Midbrain (tissue), 1 donor: Measurements from ENCODE around the gene FECH.
"Not testable (repeated sequence)": the region's sequence is repeated elsewhere in the genome, so short reads cannot be mapped to it uniquely, and the experiment has no call there.

Experiments used
- DNase-seq: peaks from one replicate; lab custom pipeline; 2025; lab: John Stamatoyannopoulos, UW

Gene FECH, protein sequence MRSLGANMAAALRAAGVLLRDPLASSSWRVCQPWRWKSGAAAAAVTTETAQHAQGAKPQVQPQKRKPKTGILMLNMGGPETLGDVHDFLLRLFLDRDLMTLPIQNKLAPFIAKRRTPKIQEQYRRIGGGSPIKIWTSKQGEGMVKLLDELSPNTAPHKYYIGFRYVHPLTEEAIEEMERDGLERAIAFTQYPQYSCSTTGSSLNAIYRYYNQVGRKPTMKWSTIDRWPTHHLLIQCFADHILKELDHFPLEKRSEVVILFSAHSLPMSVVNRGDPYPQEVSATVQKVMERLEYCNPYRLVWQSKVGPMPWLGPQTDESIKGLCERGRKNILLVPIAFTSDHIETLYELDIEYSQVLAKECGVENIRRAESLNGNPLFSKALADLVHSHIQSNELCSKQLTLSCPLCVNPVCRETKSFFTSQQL

DNA sequence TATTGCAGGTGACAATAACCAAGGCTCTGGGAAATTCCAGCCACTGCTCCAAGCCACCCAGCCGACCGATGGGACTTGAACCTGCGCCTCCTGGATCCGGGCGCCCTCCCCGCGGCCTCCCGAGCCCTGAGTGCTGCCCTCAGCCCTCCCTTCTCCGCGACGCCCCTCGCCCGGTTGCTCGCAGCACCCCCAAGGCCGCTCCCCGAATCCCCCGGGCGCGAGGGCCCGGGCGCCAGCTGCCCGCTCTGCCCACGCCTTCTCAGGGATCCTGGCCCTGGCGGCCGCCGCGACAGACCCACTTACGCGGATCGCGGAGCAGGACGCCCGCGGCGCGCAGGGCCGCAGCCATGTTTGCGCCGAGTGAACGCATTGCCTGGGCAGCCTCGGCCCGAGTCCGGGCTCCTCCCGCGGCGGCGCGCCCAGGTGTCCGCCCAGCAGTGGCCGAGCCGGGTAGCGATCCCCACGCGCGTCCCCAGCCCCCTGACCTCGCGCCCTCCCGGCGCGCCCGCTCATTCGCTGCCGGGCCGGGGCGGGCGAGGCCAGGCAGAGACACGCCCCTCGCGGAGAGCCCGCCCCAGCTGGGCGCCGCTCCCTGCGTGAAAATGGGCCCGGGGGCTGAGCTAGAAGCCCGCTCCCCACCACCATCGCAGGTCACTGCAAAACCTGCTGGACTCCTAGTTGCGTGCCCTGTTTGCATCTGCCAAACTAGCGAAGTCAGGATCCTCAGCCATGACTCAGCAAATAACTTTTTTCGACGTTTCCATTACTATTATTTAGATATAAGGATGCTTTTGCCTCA lies at the start of gene FECH:
Gene FECH, minus strand, starts transcription at position 452 of the 799 bp plus-strand sequence. Its CDS starts 82 bp downstream, at position 370.
- DNase-seq = peak; percentile 85

DNA sequence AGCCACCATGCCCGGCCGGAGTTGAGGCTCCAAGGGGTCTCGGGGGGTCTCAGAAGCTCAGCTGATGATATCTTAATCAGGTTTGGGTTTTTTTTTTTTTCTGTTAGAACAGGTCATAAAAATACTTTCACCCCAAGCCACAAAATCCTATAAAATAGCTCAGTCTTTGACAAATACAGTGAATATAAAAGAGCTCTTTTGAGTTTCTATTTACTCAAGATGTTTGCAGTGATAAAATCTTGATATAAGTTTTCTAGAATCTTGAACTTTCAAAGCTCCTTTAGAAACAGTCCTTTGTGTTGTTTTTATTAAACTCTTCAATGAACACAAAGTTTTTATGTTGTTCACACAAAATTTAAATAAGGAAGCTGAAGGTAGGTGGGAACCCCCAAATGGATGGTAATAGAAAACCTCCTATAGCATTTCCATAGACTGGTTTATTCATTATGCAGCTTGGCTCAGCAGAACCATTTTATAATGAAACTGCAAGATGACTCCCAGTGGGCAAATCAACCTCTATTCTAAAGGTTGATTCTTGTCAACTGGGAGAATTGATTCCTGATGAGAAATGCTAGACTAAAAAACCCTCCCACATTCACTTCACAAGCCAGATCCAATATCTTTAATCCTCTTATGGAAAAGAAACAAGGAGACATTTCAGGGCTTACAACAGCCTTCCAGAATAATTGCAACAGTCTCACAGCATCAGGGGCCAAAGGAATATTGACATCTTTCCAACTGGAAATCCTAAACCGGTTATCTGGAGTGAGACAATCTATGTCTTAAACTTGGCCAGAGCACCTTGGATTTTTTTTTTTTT lies 48.7 kb upstream of the FECH start:
- DNase-seq = no peak

DNA sequence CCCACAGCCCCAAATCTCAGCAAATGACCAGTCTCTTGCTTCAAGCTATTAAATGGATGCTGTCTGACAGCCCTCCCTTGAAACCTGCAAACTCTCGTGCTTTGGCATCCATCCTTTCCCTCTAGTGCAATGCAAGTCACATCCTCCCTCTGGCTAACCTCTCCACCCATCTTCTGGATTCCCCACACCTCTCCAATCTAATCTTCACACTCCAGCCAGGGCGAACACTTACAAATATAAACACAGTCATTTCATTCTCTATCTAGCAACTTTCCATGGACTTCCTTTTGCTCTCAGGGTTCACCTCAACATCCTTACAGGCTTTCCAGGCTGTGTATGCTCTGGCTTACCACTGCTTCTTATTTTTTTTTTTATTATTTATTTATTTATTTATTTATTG lies 45.2 kb upstream of the FECH start:
- DNase-seq = no peak

DNA sequence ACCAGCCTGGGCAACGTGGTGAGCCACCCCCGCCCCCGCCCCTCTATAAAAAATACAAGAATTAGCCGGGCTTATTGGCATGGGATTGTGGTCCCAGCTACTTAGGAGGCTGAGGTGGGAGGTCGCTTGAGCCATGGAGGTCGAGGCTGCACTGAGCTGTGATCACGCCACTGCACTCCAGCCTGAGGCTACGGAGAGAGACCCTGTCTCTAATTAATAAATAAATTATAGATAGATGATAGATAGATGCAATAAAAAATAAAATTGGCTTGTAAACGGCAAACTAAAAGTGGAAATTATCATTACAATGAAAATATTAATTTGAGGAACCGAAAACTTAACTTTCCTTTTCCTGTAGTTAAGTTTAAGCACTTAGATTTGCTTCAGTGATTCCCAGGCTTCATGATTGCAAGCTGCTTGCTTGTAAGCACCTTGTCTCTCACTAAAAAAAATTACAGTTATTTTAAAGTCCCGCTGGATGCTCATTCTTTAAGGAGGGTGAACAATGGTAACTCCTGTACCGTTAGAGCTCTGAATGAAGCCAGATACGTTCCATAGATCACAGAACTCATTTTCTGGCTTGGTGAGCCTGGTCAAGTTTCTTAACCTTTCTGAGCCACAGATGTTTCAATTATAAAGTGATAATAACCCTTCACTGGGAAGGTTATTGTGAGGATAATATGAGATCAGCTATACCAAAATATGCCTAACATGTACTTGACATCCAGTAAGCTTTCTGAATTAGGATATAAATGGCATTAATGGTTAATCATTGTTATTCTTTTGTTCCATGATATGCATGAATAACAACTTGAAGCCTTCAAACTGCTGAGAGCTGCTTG lies 44.5 kb upstream of the FECH start:
- DNase-seq = no peak

DNA sequence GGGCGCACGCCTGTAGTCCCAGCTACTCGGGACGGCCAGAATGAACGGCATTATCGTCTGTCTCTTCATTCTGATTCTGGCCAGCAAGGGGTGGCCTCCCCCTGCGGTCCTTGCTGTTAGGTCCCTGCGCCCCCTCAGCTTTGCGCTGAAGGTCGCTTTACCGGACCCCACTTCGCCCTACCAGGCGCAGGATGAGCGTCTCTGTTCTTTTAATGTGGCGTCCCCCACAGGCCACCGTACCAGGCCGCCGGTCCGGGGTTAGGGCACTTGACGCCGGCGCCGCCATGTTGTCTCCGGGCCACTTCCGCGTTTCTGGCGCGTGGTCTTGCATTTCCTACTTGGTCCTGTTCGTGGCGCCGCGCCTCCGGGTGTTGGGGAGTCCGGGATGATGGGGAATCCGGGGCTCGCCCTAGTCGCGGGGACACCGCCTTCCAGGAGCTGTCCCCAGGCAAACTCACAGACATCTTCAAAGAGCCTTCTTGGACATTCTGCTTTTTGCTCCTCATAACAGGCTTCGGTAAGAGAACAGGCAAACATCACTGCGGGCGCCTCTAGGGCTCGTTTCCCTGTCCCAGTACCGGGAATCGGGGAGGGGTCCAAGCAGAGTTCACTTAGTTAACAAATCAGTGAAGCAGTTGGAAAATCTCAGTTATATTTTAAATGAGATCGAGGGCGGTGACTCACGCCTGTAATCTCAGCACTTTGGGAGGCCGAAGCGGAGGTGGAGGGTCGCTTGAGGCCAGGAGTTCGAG lies 43.7 kb upstream of the FECH start:
- peak; percentile 94 for DNase-seq

DNA sequence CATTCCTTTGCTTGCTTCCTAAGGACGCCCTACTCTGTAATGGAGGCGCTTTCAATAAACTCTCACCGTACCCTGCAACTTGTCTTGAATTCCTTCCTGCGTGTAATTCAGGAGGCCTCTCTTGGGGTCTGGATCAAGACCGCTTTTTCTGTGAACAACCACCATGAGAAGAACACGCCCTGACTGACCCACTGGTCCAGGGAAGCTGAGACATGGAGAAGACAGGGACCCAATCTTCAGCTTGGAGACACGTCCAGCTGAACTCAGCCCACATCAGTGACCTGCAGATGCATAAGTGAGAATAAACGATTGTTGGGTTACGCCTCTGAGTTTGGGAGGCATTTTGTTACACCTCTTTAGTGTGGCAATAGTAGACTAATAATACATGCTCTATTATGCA lies 42.9 kb upstream of the FECH start:
- no peak for DNase-seq

DNA sequence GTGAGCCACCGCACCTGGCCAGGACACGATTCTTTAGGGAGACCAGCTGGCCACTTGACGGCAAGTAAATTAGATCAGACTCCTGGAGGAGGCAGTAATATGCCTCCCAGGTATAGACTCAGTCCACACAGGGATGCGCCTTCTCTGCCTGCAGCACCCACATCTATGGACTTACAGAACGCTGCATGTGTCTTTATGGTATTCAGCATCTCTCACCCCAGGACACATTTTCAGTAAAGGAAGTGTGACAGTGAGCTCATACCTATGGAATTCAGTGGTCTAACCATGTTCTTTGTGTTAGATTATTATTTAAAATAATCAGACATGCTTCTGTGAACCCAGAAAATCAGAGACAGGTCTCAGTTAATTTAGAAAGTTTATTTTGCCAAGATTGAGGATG lies 41.0 kb upstream of the FECH start:
- no peak for DNase-seq

DNA sequence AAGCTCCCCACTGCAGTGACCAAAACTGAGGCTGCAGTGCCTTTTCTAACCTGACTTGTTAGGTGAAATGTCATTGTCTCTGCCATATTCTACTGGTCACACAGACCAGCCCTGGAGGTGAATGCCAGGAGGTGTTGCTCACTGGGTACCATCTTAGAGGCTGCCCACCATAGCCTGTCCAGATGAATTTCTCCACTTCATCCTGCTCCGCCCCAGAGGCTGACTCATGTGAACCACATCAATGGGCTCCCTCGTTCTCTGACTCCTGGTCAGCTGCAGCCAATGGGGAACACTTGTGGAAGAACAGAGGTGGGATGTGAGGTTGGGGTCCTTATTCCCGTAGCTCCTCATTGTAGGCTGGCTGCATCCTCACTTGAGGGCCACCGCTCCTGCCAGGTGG lies 38.5 kb upstream of the FECH start:
- no peak for DNase-seq

DNA sequence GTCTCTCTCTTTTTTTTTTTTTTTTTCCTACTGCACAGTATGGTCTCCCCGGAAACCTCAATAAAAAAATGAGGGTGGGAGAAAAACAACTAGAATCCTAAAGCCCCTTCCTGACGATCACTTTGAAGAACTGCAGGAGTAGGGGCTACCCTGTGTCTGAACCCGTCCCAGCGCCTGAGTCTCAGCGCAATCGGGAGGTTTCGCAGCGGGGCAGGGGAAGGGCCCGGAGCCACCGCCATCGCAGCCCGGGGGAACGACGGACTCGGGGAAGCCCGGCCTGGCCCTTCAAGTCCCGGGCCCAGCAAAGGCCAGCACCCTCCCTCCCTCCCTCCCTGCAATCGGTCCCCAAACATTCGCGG lies 34.7 kb upstream of the FECH start:
- peak; percentile 46 for DNase-seq

DNA sequence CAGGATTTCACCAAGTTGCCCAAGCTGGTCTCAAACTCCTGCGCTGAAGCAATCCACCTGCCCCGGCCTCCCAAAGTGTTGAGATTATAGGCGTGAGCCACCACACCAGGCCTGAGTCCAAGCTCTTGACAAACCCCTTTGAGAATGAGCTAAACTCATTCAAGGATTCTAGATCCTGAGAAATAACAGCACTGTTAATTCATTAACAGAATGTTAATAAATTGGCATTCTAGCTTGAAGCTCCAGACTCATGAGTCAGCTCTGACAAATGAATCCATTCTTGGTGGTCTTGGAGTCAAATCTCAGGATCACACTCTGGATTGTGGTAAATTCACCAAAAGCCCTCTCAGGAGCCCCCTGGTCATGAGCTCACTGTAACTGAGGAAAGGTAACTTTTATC lies 33.4 kb upstream of the FECH start:
- no peak for DNase-seq

DNA sequence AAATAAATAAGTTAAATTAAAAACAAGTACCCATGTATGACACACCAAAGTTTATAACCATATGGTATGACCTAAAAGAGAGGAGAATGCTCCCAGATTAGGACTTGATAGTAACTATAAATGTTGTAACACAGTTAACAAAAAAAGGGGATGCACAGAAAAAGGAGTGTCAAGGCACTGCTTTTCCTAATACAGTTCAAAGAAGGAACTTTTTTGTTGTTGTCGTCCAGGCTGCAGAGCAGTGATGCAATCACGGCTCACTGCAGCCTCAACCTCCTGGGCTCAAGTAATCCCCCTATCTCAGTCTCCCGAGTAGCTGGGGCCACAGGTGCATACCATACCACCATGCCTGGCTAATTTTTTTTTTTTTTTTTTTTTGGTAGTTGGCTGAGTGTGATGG lies 32.4 kb upstream of the FECH start:
- no peak for DNase-seq

DNA sequence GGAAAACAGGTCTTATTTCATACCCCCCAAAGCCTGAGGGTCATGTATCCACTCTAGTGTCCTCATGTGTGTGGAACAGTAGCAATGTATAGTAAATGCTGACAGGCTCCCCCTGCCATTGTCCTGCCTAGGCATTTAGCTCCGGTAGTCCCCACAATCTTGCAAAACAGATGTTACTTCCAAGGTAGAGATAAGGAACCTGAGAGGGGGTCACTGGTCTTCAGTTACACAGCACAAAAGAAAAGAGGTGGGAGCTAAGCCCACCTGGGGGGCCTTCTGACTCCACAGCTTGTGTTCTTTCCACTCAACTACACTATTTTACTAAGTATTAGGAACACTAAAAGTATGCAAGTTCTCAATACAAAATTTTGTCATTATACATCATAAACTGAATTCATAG lies 17.4 kb upstream of the FECH start:
- DNase-seq = no peak

DNA sequence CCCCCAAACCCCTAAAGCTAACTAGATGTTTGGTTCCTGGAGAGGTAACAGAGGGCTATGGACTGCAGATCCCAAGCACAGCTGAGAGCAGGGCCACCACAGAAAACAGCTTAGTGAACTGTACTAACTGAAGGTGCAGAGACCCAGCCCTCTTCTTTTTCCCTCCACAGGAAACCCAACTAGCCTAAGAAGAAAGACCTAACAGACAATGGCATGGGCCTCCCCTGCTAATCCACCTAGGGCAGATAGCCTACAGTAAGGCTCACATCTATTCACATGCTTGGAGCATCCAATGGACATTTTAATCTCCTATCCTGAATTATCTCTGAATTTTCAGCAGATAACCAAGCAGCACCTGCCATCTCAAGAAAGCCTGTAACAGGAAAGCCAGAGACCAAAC lies 8.8 kb upstream of the FECH start:
- DNase-seq = no peak

DNA sequence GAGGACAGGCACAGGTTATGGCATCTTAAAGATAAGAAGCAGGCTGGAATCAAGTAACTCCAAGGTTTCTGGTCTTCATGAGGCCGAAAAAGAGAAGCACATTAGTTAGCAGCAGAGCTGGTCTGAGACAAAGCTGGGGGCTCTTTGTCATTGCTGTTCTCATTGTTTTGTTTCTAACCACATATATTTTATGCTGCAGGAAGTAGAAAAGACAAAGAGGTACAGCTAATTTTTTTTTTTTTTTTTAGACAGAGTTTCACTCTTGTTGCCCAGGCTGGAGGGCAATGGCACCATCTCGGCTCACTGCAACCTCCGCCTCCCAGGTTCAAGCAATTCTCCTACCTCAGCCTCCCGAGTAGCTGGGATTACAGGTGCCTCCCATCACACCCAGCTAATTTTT lies 6.2 kb upstream of the FECH start:
- DNase-seq = not testable (repeated sequence)

DNA sequence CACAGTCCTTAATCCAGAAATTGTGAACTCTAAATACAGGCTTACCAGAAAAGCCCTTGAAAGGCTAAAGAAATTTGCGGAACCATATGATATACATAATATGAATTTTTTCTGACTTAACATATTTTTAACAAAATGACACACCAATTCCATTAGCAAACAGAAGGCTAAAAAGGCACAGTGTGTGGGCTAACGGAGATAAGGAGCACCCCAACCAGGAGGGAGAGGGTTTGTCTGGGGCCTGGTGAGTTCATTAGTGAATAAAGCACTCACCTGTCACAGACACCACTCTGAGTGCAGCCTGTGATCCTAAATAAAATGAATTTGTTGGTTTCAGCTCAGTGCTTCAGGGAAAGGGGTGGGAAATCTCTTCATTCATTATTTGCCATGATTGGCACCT lies 2.7 kb upstream of the FECH start:
- DNase-seq = no peak

DNA sequence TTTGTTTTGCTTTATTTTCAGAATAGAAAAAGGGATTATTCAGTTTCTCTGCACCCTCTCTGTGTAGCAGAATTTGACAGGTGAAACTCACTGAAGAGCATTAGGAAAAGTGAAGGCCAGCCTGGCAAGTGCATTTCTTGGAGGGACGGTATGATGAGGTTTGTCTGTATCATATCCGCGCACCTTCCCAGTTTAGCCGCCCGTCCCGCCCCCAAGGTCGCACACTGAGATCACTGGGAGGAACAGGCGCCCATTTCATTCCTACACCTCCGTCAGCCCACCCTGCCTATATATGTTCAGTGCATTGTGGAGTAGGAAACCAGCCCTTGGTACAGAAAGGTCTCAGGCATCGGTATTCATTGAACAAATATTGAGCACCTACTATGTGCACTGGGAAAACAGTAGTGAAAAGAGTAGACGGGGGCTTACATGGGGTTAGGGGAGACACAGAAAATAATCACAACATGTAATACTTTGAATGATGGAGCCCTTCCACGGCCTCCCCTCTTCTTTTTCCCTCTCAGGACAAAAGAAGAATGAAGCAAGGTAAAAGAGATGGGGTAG lies 678 bp upstream of the FECH start:
- DNase-seq = no peak

DNA sequence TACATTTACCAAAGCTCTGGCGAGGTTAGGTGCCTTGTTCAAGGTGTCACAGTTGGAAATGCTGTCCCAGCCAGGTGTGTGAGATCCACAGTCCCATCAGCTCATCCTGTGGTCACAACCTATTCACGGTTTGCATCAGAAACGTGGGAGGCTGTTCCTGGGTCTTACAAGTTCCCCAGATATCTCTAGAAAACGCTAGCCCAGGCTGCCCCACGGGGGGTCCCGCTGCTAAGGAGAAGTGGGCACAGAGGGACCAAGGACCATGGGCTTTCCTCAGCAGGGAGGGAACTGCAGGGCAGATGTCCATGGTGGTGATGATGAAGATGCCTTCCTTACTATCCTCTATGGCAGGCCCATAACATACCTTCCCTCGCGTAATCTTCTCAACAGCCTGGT lies 649 bp downstream of the FECH start:
- no peak for DNase-seq

DNA sequence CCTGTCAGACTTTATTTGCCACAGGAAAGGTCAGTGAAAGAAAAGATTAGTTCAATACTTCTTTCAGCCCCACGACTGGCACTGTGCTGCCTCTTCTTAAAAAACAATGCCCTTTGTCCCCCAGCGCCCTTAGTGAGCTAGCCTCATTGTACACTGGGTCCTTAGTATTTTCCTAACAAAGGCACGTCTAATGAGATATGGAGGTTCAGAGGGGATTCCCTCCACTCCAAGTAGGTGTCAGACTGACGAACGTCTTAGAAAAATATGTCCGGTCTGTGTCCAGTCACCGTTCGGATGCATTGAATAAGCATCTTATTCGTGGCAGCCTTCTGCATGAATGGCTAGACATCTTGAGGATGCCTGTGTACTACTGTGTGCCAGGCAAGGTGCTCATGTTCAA lies 1.1 kb downstream of the FECH start:
- peak; percentile 55 for DNase-seq

DNA sequence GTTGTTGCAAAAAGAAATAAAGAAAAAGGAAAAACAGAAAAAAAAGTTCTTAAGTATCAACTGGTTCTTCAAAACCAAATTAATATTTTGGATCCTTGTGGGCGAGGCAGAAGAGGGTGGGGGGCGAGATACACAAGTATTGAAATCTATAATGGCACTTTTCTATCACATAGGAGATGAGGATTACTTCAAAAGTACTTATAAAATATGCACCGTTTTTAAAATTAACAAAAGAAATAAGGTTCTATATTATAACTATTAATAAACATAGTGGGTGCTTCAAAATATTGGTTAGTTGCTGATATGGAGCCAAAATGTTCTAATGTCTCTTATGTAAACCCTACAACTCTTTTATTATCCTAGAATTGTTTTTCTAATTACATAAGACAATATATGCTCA lies 2.1 kb downstream of the FECH start:
- DNase-seq = no peak

DNA sequence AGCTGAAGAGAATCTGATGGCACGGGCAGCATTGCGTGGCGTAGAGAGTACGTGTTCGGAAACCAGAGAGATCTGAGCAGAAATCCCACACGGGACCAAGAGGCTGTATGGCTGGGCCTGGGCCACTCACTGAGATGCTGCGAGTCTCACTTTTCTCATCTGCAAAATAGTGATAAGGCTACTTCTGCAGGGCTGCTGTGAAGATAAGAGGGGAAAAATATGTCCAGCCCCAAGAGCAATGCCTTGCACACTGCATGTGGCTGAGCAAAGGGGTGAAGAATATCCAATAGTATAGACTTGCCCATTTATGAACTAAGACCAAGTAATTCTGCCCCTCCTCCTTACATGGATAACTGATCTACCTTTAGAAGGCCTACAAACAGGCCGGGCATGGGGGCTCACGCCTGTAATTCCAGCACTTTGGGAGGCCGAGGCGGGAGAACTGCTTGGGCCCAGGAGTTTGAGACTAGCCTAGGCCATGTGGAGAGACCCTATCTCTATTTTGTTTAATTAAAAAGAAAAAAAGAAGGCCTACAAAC lies 3.1 kb downstream of the FECH start:
- DNase-seq = no peak
